Measurements from ENCODE around the gene EVI5L. TPM values are rescaled to one million over a fixed set of nuclear protein-coding genes. Genes with fewer than 3 reads are reported as not detected.

Gene EVI5L
- total and polyA plus RNA-seq, 5 donors from 2014 or later = 1.9 to 10.2 (median 2.2) TPM

DNA sequence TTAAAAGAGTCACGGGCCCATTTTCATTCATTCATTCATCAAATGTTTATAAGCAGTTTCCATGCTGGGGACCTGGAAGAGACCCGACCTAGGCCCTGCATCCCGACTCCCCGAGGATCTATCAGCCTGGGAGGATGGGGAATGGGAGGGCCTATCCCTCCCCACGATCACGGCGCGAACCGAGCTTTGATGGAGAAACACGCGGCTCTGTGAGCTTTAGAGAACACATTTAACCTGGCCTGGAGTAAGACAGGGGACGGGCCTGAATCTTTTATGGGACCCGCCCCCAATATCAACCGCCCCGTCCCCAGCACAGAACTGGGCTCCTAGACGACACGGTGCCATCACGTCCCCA, 875 bp upstream of the EVI5L start:
- Mint-ChIP-seq H3K27me3 (peaks cover 10% of the 10 kb centered on the region), H3K27ac (peak overlapping the region; percentile 90 to 94 (median 90)), H3K4me3 (peak overlapping the region; percentile 87 to 90 (median 88)), H3K4me1 (peaks cover 0 to 26% (median 11%) of the 10 kb centered on the region in 4 donors), H3K9me3 (no peaks in the 10 kb centered on the region), H3K36me3 (no peaks in the 10 kb centered on the region)
- H3K27me3 ChIP-seq (ENCODE audit: control insufficient read depth, insufficient read depth, low read length) = no peaks in the 10 kb centered on the region
- H3K4me3 ChIP-seq (ENCODE audit: low read depth, low read length) = no peak overlapping the region
- H3K36me3 ChIP-seq (ENCODE audit: control insufficient read depth, insufficient read depth, low read length) = no peaks in the 10 kb centered on the region
- no peaks in the 10 kb centered on the region for H3K9me3 ChIP-seq (ENCODE audit: control insufficient read depth in 2 of 2, low read length in 2 of 2)
- no peak for ATAC-seq (ENCODE audit: low read depth in 2 of 2)
- H3K4me1 ChIP-seq (ENCODE audit: control insufficient read depth, insufficient read depth, low read length, poor library complexity, severe bottlenecking) = peaks cover 14% of the 10 kb centered on the region
- DNase-seq = no peak
- peak overlapping the region; percentile 38 for H3K27ac ChIP-seq (ENCODE audit: insufficient read depth, low read length, poor library complexity, severe bottlenecking)

- peak overlapping the region in 2 of 4 donors; percentile 87 to 90 for H3K4me3 Mint-ChIP-seq
- DNase-seq (no peak), ATAC-seq (ENCODE audit: low read depth in 2 of 2) (no peak)
- H3K36me3 Mint-ChIP-seq = no peaks in the 10 kb centered on the region
- H3K4me1 Mint-ChIP-seq = peaks cover 0 to 26% (median 11%) of the 10 kb centered on the region in 4 donors
- Histone ChIP-seq H3K27me3 (ENCODE audit: control insufficient read depth, insufficient read depth, low read length) (no peaks in the 10 kb centered on the region), H3K27ac (ENCODE audit: insufficient read depth, low read length, poor library complexity, severe bottlenecking) (no peak overlapping the region), H3K9me3 (ENCODE audit: control insufficient read depth in 2 of 2, low read length in 2 of 2) (no peaks in the 10 kb centered on the region), H3K4me1 (ENCODE audit: control insufficient read depth, insufficient read depth, low read length, poor library complexity, severe bottlenecking) (peaks cover 14% of the 10 kb centered on the region), H3K4me3 (ENCODE audit: low read depth, low read length) (no peak overlapping the region), H3K36me3 (ENCODE audit: control insufficient read depth, insufficient read depth, low read length) (no peaks in the 10 kb centered on the region)
- no peaks in the 10 kb centered on the region for H3K9me3 Mint-ChIP-seq
- peak overlapping the region in 1 of 3 donors; percentile 90 for H3K27ac Mint-ChIP-seq
- peaks cover 10% of the 10 kb centered on the region for H3K27me3 Mint-ChIP-seq
Measured at GRCh38 chr19:7830272-7830771, 304 bp downstream of the EVI5L start.

DNA sequence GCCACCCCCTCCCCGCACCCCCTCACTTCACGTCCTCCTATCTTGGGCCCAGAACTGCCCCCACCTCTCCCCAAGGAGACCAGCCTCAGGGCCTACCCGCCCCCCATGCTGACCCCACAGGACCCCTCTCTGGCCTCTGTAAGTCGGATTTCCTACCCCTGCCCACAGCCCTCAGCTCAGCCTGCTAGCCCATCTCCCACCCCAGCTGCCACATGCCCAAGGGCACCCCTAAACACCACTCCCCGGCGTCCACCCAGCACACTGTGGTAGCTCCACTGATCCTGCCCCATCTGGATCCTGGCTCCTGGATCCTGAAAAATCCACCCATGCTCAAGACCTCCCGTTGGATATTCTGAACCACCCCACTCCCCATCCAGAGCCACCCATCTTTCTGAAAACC, 805 bp downstream of the EVI5L start:
- H3K36me3 Mint-ChIP-seq = no peaks in the 10 kb centered on the region
- ATAC-seq (ENCODE audit: low read depth in 2 of 2) (no peak), DNase-seq (no peak)
- peak overlapping the region; percentile 76 to 90 (median 84) for H3K4me3 Mint-ChIP-seq
- H3K9me3 Mint-ChIP-seq = no peaks in the 10 kb centered on the region
- Histone ChIP-seq H3K27ac (ENCODE audit: insufficient read depth, low read length, poor library complexity, severe bottlenecking) (no peak overlapping the region), H3K27me3 (ENCODE audit: control insufficient read depth, insufficient read depth, low read length) (no peaks in the 10 kb centered on the region), H3K4me1 (ENCODE audit: control insufficient read depth, insufficient read depth, low read length, poor library complexity, severe bottlenecking) (peaks cover 14% of the 10 kb centered on the region), H3K9me3 (ENCODE audit: control insufficient read depth in 2 of 2, low read length in 2 of 2) (no peaks in the 10 kb centered on the region), H3K4me3 (ENCODE audit: low read depth, low read length) (no peak overlapping the region), H3K36me3 (ENCODE audit: control insufficient read depth, insufficient read depth, low read length) (no peaks in the 10 kb centered on the region)
- peaks cover 0 to 26% (median 11%) of the 10 kb centered on the region in 4 donors for H3K4me1 Mint-ChIP-seq
- H3K27me3 Mint-ChIP-seq = peaks cover 6% of the 10 kb centered on the region
- H3K27ac Mint-ChIP-seq = peak overlapping the region in 1 of 3 donors; percentile 46

DNA sequence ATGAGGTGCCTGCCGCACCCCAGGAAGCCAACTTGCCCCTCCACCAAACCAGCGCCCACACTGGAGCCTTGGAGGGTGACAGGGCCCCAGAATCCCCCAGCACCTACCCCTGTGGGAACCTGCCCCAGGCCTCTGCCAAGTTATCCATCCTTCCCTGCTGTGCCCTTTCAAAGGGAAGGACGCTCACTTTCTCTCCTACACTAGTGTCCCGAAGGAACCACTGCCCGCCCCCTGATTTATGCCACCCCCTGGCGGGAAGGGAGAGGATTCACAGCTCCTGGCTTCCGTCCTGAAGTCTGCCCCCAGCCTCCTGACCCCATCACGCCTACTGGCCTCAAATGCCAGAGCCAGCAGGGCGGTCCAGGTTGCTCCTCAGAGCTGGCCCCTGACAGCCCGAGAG, 1.4 kb downstream of the EVI5L start:
- H3K36me3 Mint-ChIP-seq = no peaks in the 10 kb centered on the region
- peaks cover 4% of the 10 kb centered on the region for H3K27me3 Mint-ChIP-seq
- peak overlapping the region in 1 of 3 donors; percentile 46 for H3K27ac Mint-ChIP-seq

DNA sequence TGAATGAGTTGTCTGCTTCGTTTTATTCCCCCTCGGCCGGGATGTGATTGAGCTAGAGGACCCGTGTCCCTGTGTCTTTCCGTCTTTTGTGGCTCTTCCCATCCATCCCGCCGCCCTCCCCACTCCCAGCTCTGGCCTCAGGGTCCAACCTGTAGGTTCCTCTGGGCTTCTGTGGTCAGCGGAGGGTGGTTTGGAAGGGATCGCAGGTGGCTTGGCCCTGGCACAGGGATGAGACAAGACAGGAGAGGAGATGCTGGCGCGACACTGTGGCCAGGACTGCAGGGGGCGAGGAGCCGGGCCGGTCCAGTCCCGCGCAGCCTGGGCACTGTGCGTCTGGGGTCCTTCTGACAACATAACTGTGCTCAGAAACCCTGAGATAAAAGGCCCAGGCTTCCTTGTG, 2.0 kb downstream of the EVI5L start:
- H3K27me3 ChIP-seq (ENCODE audit: control insufficient read depth, insufficient read depth, low read length) = no peaks in the 10 kb centered on the region
- H3K27ac Mint-ChIP-seq = no peak overlapping the region
- H3K4me3 ChIP-seq (ENCODE audit: low read depth, low read length) = no peak overlapping the region
- H3K27me3 Mint-ChIP-seq = peaks cover 4% of the 10 kb centered on the region
- peak overlapping the region in 3 of 4 donors; percentile 76 to 90 (median 76) for H3K4me3 Mint-ChIP-seq
- no peaks in the 10 kb centered on the region for H3K36me3 ChIP-seq (ENCODE audit: control insufficient read depth, insufficient read depth, low read length)
- no peak for DNase-seq
- peaks cover 14% of the 10 kb centered on the region for H3K4me1 ChIP-seq (ENCODE audit: control insufficient read depth, insufficient read depth, low read length, poor library complexity, severe bottlenecking)
- ATAC-seq (ENCODE audit: low read depth in 2 of 2) = no peak
- H3K27ac ChIP-seq (ENCODE audit: insufficient read depth, low read length, poor library complexity, severe bottlenecking) = no peak overlapping the region
- H3K9me3 ChIP-seq (ENCODE audit: control insufficient read depth in 2 of 2, low read length in 2 of 2) = no peaks in the 10 kb centered on the region
- no peaks in the 10 kb centered on the region for H3K36me3 Mint-ChIP-seq
- no peaks in the 10 kb centered on the region for H3K9me3 Mint-ChIP-seq
- H3K4me1 Mint-ChIP-seq = peaks cover 0 to 26% (median 11%) of the 10 kb centered on the region in 4 donors

More for the DNA sequence above, 1.4 kb downstream of the EVI5L start:
- Mint-ChIP-seq H3K4me1 (peaks cover 0 to 26% (median 11%) of the 10 kb centered on the region in 4 donors), H3K9me3 (no peaks in the 10 kb centered on the region), H3K4me3 (peak overlapping the region; percentile 76 to 90 (median 84))
- no peak overlapping the region for H3K4me3 ChIP-seq (ENCODE audit: low read depth, low read length)
- DNase-seq (no peak), ATAC-seq (ENCODE audit: low read depth in 2 of 2) (no peak)
- H3K27ac ChIP-seq (ENCODE audit: insufficient read depth, low read length, poor library complexity, severe bottlenecking) = no peak overlapping the region
- H3K4me1 ChIP-seq (ENCODE audit: control insufficient read depth, insufficient read depth, low read length, poor library complexity, severe bottlenecking) = peaks cover 14% of the 10 kb centered on the region
- no peaks in the 10 kb centered on the region for H3K36me3 ChIP-seq (ENCODE audit: control insufficient read depth, insufficient read depth, low read length)
- H3K27me3 ChIP-seq (ENCODE audit: control insufficient read depth, insufficient read depth, low read length) = no peaks in the 10 kb centered on the region
- H3K9me3 ChIP-seq (ENCODE audit: control insufficient read depth in 2 of 2, low read length in 2 of 2) = no peaks in the 10 kb centered on the region

GRCh38 chr19:7832781-7833180, 2.8 kb downstream of the EVI5L start:
- H3K27me3 ChIP-seq (ENCODE audit: control insufficient read depth, insufficient read depth, low read length) = no peaks in the 10 kb centered on the region
- H3K9me3 ChIP-seq (ENCODE audit: control insufficient read depth in 2 of 2, low read length in 2 of 2) = no peaks in the 10 kb centered on the region
- ATAC-seq (ENCODE audit: low read depth in 2 of 2) (no peak), DNase-seq (no peak)
- no peaks in the 10 kb centered on the region for H3K36me3 ChIP-seq (ENCODE audit: control insufficient read depth, insufficient read depth, low read length)
- H3K4me1 ChIP-seq (ENCODE audit: control insufficient read depth, insufficient read depth, low read length, poor library complexity, severe bottlenecking) = peaks cover 14% of the 10 kb centered on the region
- H3K36me3 Mint-ChIP-seq = no peaks in the 10 kb centered on the region
- no peak overlapping the region for H3K27ac ChIP-seq (ENCODE audit: insufficient read depth, low read length, poor library complexity, severe bottlenecking)
- H3K9me3 Mint-ChIP-seq = no peaks in the 10 kb centered on the region
- peak overlapping the region; percentile 18 to 90 (median 51) for H3K4me3 Mint-ChIP-seq
- H3K27ac Mint-ChIP-seq = no peak overlapping the region
- H3K4me3 ChIP-seq (ENCODE audit: low read depth, low read length) = no peak overlapping the region
- peaks cover 4% of the 10 kb centered on the region for H3K27me3 Mint-ChIP-seq
- H3K4me1 Mint-ChIP-seq = peaks cover 0 to 26% (median 11%) of the 10 kb centered on the region in 4 donors

- H3K27me3 ChIP-seq (ENCODE audit: control insufficient read depth, insufficient read depth, low read length) = no peaks in the 10 kb centered on the region
- no peaks in the 10 kb centered on the region for H3K9me3 Mint-ChIP-seq
- DNase-seq (no peak), ATAC-seq (ENCODE audit: low read depth in 2 of 2) (no peak)
- H3K27me3 Mint-ChIP-seq = peaks cover 4% of the 10 kb centered on the region
- no peaks in the 10 kb centered on the region for H3K36me3 ChIP-seq (ENCODE audit: control insufficient read depth, insufficient read depth, low read length)
- H3K27ac Mint-ChIP-seq = no peak overlapping the region
- H3K4me1 ChIP-seq (ENCODE audit: control insufficient read depth, insufficient read depth, low read length, poor library complexity, severe bottlenecking) = peaks cover 14% of the 10 kb centered on the region
- peak overlapping the region in 1 of 4 donors; percentile 76 for H3K4me3 Mint-ChIP-seq
- no peak overlapping the region for H3K27ac ChIP-seq (ENCODE audit: insufficient read depth, low read length, poor library complexity, severe bottlenecking)
- H3K4me3 ChIP-seq (ENCODE audit: low read depth, low read length) = no peak overlapping the region
- H3K4me1 Mint-ChIP-seq = peaks cover 0 to 27% (median 11%) of the 10 kb centered on the region in 4 donors
- no peaks in the 10 kb centered on the region for H3K9me3 ChIP-seq (ENCODE audit: control insufficient read depth in 2 of 2, low read length in 2 of 2)
- peaks cover 1% of the 10 kb centered on the region for H3K36me3 Mint-ChIP-seq
Measured at GRCh38 chr19:7833225-7834099, 3.4 kb downstream of the EVI5L start.
